HG02870 (cell line): Measurements from ENCODE around the gene GMDS.

Experiments
- ATAC-seq: cut with Tn5 transposase; IDR thresholded peaks from one replicate; pipeline ENCODE4 v1.9.1; 2021; ENCODE audit warnings: mild to moderate bottlenecking, moderate library complexity; ENCODE audit not compliant: unreplicated experiment

The GMDS gene

DNA sequence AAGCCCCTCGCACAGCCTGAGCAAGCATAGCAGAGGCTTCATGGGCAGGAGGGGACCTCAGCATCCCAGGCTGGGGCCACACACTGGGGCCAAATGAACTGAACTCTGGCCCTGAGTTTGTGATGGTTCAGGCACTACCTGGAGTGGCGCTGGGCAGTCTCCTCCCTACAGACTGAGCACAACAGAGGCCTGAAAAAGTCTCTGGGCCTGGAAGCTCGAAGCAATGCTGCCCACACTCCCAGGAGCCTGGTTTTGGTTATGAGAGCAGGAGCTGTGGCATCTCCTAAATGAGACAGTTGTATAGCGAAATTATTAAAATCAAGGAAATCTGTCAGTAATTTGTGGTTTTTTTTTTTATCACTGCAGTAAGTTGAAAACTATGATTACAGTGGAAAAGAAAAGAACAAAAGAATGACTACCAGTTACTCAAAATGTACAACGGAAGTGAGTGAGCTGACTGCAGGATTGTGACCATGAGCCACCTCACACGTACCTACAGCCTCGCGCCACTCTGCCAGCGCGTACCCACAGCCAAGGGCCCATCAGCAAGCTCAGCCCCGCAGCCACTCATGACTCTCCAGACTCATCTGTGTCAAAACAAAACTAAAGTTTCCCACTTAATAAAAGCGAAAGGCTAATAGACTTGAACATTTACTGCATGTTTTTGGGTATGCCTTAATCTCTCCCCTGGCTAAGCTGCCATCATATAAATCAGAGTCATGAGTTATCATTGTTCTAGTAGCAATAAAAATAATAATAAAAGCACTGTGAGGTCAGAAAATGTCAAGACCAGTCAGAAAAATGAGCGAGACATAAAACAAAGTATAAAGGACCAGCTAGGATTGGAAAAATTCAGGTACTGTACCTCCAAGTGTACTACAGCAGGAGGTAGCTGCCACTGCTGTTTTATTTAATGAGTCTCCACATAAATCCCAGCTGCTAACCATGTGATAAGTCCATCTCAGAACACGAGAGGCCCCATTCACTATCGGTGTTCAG, 458.7 kb downstream of the GMDS start:
- no peak for ATAC-seq

DNA sequence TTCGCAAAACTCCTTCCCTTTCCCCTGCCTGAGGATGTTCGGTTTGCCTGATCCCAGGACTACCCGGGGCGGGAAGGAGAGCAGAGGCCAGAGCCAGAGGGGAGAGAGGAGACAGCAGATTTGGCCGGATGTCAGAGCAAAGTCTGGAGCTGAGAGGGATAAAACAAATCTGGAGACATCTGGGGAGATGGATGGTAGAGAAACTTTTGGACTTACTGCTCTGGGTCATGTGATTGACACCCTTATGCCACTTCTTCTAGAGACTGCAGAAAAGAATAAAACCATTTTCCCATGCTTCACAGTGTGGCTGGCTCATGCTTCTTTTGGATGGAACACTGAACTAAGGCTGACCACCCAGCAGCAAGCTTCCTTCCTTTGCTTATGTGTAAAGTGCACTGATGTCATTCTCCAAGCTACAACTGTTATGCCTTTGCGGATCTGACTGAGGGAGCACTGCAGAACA, 461.0 kb downstream of the GMDS start:
- no peak for ATAC-seq

DNA sequence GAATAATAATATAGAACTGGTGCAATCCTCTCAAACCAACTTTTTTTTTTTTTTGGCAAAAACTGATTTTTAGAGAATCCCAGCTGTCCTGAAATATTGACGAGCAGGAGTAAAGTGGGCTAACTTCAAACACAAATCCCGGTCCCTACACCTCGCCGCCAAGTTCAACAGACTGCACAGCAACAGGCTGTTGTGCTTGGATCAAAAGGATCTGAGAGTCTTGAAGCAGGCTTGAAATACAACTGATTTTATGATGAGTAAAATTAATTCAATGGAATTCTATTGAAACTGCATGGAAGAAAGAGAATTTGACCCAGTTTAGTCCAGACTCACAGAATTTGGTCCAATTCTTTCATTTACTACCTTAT, 463.6 kb downstream of the GMDS start:
- no peak for ATAC-seq

DNA sequence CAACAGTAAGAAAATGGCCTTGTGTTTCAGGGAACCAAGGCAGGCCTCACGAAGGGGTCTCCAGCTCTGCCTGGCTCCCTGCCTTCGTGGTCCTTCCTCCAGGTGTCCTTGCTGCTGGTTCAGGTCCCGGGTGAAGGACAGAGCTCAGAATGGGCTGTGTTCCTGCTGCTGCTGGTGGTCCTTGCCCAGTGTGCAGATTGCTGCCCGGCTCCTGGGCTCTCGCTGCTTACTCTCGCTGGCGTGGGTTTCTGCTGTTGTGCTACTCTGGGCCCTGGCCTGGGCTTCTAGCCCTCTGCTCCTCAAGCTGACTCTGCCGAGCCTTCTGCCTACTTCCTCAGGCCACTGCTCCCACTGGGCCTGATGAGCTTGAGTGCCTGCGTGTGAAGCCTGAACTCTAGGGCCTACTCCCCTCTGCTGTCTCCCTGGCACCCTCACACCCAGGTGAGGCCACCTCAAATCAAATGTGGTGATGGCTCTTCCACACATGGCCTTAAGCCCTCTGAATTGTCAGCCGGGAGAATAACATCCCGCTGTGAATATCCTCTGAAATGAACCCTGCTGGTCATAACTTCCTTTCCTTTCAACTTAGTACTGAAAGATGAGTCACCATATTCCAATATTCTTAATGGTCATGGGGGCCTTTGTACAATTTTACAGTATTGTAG, 464.1 kb downstream of the GMDS start:
- ATAC-seq = no peak

DNA sequence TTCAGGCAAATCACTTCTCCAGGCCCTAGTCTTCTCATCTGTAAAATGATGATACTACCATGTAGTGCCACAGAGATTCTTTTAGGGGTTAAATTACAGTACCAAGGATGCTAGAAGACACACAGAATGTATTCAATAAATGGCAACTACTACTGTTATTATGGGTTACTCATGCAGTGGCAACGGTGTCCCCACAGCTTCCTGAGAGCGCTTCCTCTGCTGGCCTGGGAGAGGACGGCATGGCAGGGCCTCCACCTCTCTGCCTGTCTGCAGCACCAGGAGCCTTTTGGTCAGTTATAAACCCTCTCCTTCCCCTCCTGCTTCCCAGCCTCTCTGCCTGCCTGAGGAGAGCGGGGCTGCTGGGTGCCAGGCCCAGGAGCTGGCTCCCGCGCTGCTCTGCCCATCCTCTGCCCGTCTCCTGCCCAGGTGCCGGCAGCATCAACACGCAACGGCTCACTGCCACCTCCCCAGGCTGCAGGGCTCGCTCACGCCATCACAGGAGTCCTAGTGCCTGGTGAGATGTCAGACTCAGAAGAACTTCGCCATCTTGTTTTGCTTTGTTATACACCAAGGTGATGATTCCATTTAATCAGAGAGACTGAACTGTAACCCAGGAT, 465.0 kb downstream of the GMDS start:
- no peak for ATAC-seq

DNA sequence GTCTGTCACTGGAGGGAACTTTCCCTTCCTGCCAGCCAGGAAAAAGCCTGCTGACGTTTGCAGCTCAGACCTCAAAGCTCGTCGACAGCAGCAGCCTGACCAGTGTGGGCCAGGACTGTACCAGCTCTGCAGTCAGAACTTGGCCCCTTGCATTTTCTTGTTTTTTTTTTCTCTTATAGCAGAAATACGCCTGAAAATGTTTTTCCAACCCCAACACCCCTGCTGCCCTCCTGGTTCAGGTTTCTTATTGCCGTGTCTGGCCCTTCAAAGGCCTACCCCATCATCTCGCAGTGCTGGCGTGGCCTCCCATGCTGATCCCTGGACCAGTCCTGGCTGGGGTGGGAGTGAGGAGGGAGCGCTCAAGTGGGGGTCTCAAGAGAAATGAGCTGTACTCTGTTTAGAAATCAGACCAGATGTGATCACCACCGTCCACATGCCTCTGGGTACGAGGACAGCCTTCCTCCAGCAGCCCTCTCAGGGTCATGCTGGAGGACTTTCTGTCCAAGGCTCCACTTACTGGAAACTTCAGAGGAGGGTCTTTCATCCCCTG, 466.6 kb downstream of the GMDS start:
- ATAC-seq = no peak

DNA sequence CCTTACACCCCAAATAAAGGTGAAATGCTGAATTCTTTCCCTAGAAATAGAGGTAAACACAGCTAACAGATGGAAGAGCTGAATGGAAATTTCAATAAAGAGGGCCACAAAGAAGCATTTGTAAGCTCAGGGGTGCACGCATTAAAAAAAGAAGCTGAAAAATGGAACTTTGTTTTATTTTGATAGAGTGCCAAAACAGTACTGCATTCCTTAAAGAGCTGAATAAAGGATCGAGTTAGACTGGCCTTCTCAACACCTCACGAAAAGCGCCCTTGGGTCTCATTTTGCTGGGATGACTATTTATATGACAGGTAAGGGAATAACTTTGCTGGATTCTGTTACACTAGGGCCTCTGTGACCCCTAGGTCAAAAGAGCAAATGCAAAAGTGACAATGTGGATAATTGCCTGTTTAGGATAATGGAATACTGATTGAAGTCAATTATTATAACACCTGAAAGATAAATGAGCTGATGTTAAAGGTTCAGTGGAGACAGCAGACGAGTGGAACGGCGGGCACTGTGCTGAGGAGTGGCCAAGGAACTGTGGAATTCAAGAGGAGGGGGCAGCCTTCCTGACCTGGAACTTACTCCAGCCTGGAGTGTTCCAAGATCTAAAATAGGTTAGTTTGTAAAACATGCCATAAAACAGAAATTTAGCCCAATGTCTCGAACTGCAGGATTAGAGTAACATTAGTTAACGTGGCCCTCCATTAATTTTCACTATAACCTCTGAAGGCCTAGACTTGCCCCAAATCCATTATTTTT, 467.3 kb downstream of the GMDS start:
- no peak for ATAC-seq

DNA sequence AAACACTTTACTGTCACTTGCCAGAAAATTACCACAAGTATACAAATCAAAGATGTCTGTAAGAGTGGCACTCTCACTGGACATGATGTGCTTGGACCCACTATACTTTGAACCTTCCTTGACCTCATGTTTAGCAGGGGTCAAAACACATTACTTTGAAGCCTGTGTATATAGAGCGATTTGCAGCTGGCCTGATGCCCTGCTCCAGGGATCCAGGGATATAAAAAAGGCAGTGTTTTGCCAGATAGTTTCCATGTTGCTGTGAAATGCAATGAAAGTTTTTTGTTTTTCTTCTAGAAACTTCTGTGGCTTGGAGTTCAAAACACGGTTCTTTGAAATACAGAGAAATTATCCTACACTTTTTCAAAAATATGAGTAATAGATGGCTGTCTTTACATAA, 470.0 kb downstream of the GMDS start:
- ATAC-seq = no peak

DNA sequence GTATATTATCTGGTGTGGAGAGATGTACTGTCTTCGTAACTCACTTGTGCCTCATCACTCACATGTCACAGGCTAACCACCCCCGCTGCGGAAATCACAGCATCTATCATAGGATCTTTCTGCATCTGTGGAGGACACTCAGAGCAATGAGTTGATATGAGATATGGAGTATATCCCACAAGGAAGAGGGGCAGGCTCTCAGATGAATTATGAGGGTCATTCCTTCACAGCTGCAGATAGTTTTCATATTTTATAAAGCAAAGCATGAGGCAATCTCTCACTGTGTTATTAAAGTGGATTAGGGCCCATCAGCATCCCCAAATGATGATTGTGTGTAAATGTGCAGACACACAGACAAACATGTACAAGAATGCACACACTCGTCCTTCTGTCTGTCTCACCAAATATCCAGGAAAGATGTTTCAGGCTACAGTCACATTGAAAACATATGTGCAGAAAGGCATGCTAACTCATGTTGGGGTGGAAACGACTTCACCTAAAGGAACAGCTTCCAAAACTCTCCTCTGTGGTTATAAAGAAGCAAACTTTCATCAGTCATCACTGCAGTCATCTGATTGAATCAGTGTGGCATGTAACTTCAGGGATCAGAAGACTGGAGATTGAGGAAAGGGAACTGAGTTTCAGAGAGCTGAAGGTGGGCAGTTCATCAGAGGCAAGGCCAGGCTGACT, 471.0 kb downstream of the GMDS start:
- no peak for ATAC-seq

DNA sequence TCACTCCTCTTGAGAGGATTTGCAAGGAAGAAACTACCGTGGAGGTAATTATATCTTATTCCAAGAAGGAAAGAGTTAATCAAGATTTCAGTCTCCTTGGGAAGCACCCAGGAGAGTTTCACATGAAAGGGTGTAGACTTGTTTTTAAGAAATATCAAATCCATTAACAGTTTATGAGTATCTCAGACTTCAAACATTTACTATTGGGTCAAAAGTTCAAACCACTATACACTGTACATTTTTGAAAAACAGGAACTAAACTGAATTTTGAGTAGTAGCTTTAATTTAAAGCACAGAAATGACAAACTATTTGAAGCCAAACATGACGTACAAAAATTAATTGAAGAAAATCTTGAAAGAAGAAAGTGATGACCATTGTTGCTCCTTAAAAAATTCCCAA, 471.7 kb downstream of the GMDS start:
- no peak for ATAC-seq

DNA sequence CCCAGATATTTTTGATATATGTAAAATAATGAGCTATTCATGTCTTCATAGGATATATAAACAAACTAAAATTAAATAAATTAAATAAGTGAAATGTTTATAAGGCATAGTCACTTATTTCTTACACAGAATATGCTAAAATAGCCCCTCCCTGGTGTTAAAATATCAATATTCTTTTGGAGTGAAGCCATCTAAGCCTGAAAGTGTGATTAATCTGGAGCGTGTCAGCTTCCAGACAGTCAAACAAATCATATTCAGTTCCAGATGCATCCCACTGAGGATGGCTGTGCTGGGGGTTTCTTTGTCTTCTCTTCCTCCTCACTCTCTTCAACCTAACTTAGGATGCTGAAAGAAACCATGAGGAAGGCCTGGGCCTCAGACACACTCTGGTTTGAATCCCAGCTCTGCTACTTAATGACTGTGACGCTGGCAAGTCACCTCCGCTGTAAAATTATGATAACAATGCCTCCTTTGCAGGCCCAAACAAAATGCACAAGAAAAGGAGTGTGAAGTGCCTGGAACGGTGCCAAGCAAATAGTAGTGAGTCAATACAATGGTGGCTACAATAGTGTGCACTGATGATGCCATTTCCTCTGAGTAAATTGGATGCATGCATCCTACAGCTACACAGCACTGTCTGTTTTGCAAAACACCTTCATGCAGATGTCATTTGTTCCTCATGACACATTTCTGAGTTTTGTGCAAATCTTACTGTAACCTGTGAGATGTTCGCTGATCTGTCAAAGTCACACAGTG, 474.3 kb downstream of the GMDS start:
- ATAC-seq = no peak

DNA sequence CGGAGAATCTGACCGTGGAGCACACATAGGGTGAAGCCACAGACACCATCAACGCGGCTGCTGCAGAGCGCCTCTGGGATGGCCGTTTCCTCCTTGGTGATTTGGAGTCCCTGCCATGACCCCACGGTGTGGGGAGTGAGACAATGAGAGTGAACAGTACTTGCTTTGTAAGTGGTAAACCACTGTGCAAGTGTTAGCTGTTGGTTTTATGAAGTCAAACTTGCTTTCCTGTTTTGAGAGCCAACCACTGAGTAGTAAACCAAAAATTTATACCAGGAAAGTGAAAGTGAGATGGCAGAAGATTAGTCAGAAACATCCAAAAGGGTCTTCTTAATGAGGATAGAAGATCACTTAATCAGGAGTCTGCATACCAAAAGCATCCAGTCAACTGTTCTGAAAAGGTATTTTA, 475.0 kb downstream of the GMDS start:
- ATAC-seq = no peak

DNA sequence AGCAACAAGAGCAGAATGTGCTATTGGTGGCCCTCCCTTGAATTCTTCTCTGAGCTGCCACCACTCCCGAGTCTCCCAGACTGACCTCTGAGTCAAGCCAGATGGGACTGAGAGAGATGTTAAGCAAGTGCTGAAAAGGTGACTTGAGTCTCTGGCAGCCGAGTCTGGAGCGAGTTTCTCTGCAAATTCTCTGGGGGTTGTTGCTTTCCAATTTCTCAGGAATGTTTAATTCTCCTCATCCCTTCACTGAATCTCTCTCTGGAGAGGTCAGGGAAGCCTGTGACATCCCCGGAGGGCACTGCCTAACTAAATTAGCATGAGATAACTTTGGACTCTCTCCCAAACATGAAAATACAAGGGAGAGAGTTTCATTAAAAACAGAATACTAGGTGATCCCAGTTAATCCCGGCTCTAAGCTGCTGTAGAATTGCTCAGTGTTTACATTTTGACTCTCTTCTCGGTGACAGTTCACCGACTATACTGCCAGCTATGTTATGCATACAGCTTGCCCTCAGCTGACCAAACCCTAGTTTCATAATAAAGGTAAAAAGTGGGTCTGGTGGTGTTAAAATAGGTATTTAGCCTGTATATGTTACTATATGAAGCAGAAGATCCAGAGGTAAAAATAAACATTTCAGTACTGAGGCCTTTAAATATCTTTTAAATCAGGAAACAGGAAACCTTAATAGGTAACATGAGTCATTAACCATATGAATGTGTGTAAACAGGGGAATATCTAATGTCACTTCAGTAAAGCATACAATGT, 477.7 kb downstream of the GMDS start:
- ATAC-seq = no peak

DNA sequence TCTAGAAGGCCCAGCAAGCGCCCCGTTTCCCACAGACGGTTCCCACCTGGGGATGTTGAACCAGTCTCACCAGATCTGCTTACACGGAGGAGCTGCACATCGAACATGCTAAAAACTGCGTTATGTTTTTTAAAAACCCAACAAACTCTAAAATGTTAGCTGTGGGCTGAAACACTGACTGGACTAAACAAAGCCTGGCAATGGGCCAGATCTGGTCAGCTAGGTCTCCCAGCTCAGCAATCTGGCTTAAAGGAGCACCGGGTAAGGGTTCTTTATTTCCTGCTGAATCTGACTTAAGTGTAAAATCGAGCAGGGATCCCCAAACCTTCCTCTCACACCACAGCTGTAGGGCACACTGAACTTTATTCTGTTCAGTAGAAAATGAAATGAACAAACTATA, 478.8 kb downstream of the GMDS start:
- ATAC-seq = no peak

DNA sequence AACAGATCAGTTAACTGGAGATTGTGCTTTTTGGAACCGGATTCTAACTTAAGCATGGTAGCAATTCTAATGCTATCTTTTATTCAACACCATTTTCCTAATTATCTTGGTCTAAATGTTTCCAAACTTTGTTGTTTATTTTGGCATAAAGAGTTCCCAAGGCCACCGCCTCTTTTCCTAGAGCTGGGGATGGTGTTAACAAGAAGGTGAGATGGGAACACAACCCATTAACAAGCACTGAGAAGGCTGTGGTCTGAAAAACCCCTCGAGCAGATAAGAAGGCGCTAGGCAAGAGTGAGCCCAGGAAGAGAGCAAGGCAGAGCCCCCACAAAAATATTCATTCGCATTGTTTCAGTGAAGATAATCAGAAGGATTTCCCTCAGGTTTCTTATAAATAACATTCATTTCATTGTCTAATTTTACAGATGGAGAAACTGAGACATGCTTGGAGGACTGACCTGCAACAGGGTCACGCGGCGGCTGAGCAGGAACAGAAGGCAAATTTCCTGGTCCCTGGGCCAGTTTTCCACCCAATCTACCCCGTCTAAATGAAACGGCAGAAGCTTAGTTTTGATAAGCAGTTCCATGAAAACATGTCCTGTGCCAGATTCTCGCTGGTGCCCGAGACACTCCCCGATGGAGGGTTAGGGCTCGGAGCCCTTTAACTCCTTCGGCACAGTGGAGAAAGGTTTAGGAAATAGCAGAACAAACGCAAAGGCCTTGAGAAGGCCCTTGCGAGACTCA, 480.1 kb downstream of the GMDS start:
- ATAC-seq = no peak

DNA sequence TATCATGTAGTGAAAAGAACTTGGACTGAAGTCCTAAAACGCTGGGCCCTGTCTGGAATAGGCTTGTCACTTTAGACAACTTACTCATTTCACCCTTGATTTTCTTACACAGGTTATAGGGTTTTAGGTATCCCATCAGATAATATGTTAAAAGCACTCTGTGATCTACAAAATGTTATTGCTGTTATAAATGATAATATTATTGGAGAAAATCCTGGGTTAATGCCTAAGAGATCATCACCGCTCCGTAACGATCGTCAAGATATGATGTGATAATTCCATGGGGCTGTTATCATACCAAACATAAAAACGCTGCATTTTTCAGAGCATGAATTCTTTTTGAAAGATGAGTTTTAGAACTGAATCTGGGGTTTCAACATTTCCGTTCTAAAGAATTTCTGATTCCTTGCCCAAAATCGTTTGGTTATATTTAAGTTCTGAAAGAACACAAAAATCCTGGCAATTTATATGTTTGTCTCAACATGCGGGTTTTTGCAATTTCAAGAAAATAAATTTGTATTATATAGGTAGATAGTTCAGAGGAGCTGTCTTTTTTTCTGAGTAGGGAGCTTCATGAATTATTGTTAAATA, 480.9 kb downstream of the GMDS start:
- no peak for ATAC-seq

DNA sequence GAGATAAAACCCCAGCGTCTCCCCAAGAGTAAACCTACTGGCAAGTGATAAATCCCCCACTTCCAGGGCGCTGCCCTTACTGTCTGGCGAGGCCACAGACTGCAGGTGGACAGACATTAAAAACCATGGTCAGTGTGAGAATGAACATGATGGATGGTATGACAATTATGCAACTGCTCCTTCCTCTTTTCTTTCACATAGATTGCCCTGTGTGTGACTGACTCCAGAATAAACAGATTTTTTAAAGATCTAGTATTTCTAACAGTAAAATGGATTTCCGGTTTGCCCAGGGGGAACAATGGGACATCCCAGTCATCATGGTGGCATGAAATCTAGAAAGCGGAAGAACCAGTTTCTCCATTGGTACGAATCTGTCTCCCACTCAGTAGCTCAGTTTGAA, 482.0 kb downstream of the GMDS start:
- ATAC-seq = no peak

DNA sequence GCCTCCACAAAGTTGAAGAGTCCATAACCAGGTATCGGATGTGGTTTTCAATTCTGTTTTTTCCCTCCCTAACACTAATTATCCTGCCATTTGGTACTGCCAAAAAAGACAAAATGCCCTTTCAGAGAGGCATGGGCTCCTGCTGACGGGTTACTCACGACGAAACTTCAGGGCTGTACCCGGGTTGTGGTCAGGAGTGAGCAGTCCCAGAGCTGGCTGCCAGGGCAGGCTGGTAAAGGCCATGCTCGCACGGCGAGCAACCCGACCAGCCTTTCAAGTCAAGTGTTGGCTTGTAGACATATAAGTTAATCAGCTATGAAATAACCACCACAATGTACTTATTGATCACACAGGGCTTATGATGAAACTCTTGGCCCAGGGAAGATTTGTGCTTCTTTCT, 483.2 kb downstream of the GMDS start:
- ATAC-seq = no peak
